Amniotic epithelial cell (primary cell): Measurements from ENCODE around the gene FSTL5.

Experiments used
- DNase-seq: peaks from one replicate; pipeline ENCODE4 v3.0.0-alpha.2; 2010; ENCODE audit warnings: low read depth

FSTL5 gene

GRCh38 chr4:161444626-161445025 lies 719.2 kb downstream of the FSTL5 start:
- no peak for DNase-seq

- DNase-seq: no peak
Observed at GRCh38 chr4:161442921-161443320, 720.9 kb downstream of the FSTL5 start.

- no peak for DNase-seq
Observed at GRCh38 chr4:161438096-161438495, 725.7 kb downstream of the FSTL5 start.

GRCh38 chr4:161428180-161428965 lies 735.4 kb downstream of the FSTL5 start:
- DNase-seq: no peak

GRCh38 chr4:161419822-161420221 lies 744.0 kb downstream of the FSTL5 start:
- no peak for DNase-seq

GRCh38 chr4:161411901-161412300 lies 751.9 kb downstream of the FSTL5 start:
- no peak for DNase-seq

- peak; percentile 15 for DNase-seq
Observed at GRCh38 chr4:161404346-161405110, 759.3 kb downstream of the FSTL5 start.

GRCh38 chr4:161403781-161404180 lies 760.0 kb downstream of the FSTL5 start:
- DNase-seq: no peak

- DNase-seq: no peak
Observed at GRCh38 chr4:161393602-161394001, 770.2 kb downstream of the FSTL5 start.

- DNase-seq: no peak
Observed at GRCh38 chr4:161382655-161383054, 781.1 kb downstream of the FSTL5 start.

- DNase-seq: peak; percentile 9
Observed at GRCh38 chr4:161376275-161376674, 787.5 kb downstream of the FSTL5 start.

- DNase-seq: no peak
Observed at GRCh38 chr4:161364681-161365080, 799.1 kb downstream of the FSTL5 start.

GRCh38 chr4:161360982-161361381 lies 802.8 kb downstream of the FSTL5 start:
- no peak for DNase-seq

GRCh38 chr4:161359491-161359890 lies 804.3 kb downstream of the FSTL5 start:
- peak; percentile 63 for DNase-seq

GRCh38 chr4:161356351-161356750 lies 807.4 kb downstream of the FSTL5 start:
- no peak for DNase-seq

GRCh38 chr4:161350946-161351345 lies 812.9 kb downstream of the FSTL5 start:
- DNase-seq: no peak

GRCh38 chr4:161345741-161346140 lies 818.1 kb downstream of the FSTL5 start:
- no peak for DNase-seq

GRCh38 chr4:161343569-161343950 lies 820.2 kb downstream of the FSTL5 start:
- DNase-seq: no peak

- no peak for DNase-seq
Observed at GRCh38 chr4:161342881-161343568, 820.8 kb downstream of the FSTL5 start.

GRCh38 chr4:161336621-161337020 lies 827.2 kb downstream of the FSTL5 start:
- no peak for DNase-seq

- no peak for DNase-seq
Observed at GRCh38 chr4:161336016-161336530, 827.7 kb downstream of the FSTL5 start.
